Limb (tissue), 2 donors: Measurements from ENCODE around the gene ZNF148.

Experiments
- DNase-seq, 2 donors: peaks; one replicate each; pipeline ENCODE4 v3.0.0-alpha.2; 2016; ENCODE audit errors: extremely low spot score in 2 of 2

ZNF148 gene

GRCh38 chr3:125334675-125335560 is 40.2 kb downstream of the ZNF148 start:
- no peak for DNase-seq

GRCh38 chr3:125332504-125332903 is 42.6 kb downstream of the ZNF148 start:
- DNase-seq: no peak

GRCh38 chr3:125331243-125331642 is 43.9 kb downstream of the ZNF148 start:
- DNase-seq: no peak

GRCh38 chr3:125326957-125327356 is 48.2 kb downstream of the ZNF148 start:
- DNase-seq: no peak

GRCh38 chr3:125325746-125326145 is 49.4 kb downstream of the ZNF148 start:
- no peak for DNase-seq

GRCh38 chr3:125324341-125324740 is 50.8 kb downstream of the ZNF148 start:
- DNase-seq: no peak

- no peak for DNase-seq
Measured at GRCh38 chr3:125322917-125323316, 52.2 kb downstream of the ZNF148 start.

GRCh38 chr3:125322166-125322565 is 53.0 kb downstream of the ZNF148 start:
- no peak for DNase-seq

GRCh38 chr3:125319765-125320164 is 55.4 kb downstream of the ZNF148 start:
- DNase-seq: no peak

- no peak for DNase-seq
Measured at GRCh38 chr3:125318871-125319270, 56.3 kb downstream of the ZNF148 start.

GRCh38 chr3:125318167-125318865 is 56.8 kb downstream of the ZNF148 start:
- DNase-seq: no peak

GRCh38 chr3:125317761-125318160 is 57.4 kb downstream of the ZNF148 start:
- DNase-seq: no peak

GRCh38 chr3:125316949-125317348 is 58.2 kb downstream of the ZNF148 start:
- DNase-seq: no peak

GRCh38 chr3:125316246-125316645 is 58.9 kb downstream of the ZNF148 start:
- no peak for DNase-seq

GRCh38 chr3:125313060-125313635 is 62.0 kb downstream of the ZNF148 start:
- no peak for DNase-seq

- no peak for DNase-seq
Measured at GRCh38 chr3:125310623-125311081, 64.5 kb downstream of the ZNF148 start.

GRCh38 chr3:125309476-125309875 is 65.6 kb downstream of the ZNF148 start:
- DNase-seq: no peak

GRCh38 chr3:125306620-125307019 is 68.5 kb downstream of the ZNF148 start:
- DNase-seq: no peak

- no peak for DNase-seq
Measured at GRCh38 chr3:125302932-125303331, 72.2 kb downstream of the ZNF148 start.

GRCh38 chr3:125300416-125300815 is 74.7 kb downstream of the ZNF148 start:
- DNase-seq: no peak

GRCh38 chr3:125294411-125294810 is 80.7 kb downstream of the ZNF148 start:
- no peak for DNase-seq

- DNase-seq: no peak
Measured at GRCh38 chr3:125292015-125292414, 83.1 kb downstream of the ZNF148 start.
